Astrocyte (in vitro differentiated cells and primary cell): ENCODE data around the gene NBEAL1.

Experiments
- CTCF ChIP-seq: IDR thresholded peaks from 2 replicates; pipeline ENCODE4 v1.5.1; 2011; ENCODE audit warnings: low read depth, mild to moderate bottlenecking, inconsistent platforms, low read length, moderate library complexity; ENCODE audit not compliant: insufficient read depth
- EZH2 ChIP-seq: IDR thresholded peaks from 2 replicates; pipeline ENCODE4 v1.6.1; 2012; ENCODE audit warnings: mild to moderate bottlenecking, low read length, inconsistent platforms; ENCODE audit not compliant: insufficient read depth

GRCh38 chr2:203042178-203042577 is 27.5 kb downstream of the NBEAL1 start:
- TF ChIP-seq CTCF (no peak), EZH2 (no peak)
